B cell (primary cell): ENCODE data around the gene ITPR2.

ENCODE experiments used
- CTCF ChIP-seq: fragments of 200-600 bp; IDR thresholded peaks from one replicate; pipeline ENCODE4 v1.8.0; 2022; ENCODE audit warnings: antibody characterized with exemption, mild to moderate bottlenecking
- EZH2 ChIP-seq: IDR thresholded peaks from 2 replicates; pipeline ENCODE4 v1.6.1; 2012; ENCODE audit warnings: borderline replicate concordance, low read depth, mild to moderate bottlenecking, moderate library complexity, low read length; ENCODE audit not compliant: insufficient read depth, poor library complexity, severe bottlenecking

DNA sequence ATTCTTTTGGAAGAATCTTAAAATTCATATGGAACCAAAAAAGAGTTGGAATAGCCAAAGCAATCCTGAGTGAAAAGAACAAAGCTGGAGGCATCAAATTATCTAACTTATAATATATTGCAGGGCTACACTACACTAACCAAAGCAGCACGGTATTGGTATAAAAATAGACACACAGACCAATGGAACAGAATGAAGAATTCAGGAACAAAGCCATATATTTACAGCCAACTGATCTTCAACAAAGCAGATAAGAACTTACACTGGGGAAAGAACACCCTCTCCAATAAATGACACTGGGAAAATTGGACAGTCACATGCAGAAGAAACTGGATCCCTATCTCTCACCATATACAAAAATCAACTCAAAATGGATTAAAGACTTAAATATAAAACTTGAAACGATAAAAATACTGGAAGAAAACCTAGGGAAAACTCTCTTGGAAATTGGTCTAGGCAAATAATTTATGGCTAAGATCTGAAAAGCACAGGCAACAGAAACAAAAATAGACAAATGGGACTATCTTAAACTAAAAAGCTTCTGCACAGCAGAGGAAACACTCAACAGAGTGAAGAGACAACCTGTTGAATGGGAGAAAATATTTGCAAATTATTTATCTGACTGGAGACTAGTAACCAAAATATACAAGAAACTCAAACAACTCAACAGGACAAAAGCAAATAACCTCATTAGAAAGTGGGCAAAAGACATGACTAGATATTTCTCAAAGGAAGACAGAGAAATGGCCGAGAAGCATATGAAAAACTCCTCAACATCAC, 286.3 kb downstream of the ITPR2 start:
- TF ChIP-seq EZH2 = no peak
- no peak for TF ChIP-seq CTCF
